Suprapubic skin (tissue), 4 donors: ENCODE measurements around the gene PRRT3. TPM values are rescaled to one million over a fixed set of nuclear protein-coding genes. Genes with fewer than 3 reads are reported as not detected.

Experiments used
- DNase-seq, 2 donors: peaks; one replicate each; pipeline ENCODE4 v3.0.0-alpha.2; 2019; ENCODE audit warnings: low spot score in 2 of 2
- H3K27ac ChIP-seq: fragments of 200-600 bp; sonication (generic); one replicate; pipeline ENCODE4 v1.5.1; 2019
- H3K27me3 ChIP-seq: fragments of 200-600 bp; sonication (generic); one replicate; pipeline ENCODE4 v1.5.1; 2019
- H3K36me3 ChIP-seq: fragments of 200-600 bp; sonication (generic); one replicate; pipeline ENCODE4 v1.5.1; 2019
- H3K4me1 ChIP-seq: fragments of 200-600 bp; sonication (generic); one replicate; pipeline ENCODE4 v1.5.1; 2019
- H3K4me3 ChIP-seq: fragments of 200-600 bp; sonication (generic); one replicate; pipeline ENCODE4 v1.5.1; 2019; ENCODE audit warnings: mild to moderate bottlenecking
- H3K9me3 ChIP-seq: fragments of 200-600 bp; sonication (generic); one replicate; pipeline ENCODE4 v1.5.1; 2019
- CTCF ChIP-seq, 2 donors: fragments of 200-600 bp in 1 of 2; fragments of 450-650 bp in 1 of 2; sonication (generic) in 1 of 2; IDR thresholded peaks; one replicate each; pipeline ENCODE4 v1.5.1; 2016 to 2019; ENCODE audit warnings: antibody characterized with exemption in 2 of 2, mild to moderate bottlenecking in 1 of 2, moderate library complexity in 1 of 2
- EP300 ChIP-seq: sonication (generic); formaldehyde crosslinking; IDR thresholded peaks from one replicate; pipeline ENCODE4 v1.6.1; 2017; ENCODE audit warnings: antibody characterized with exemption
- POLR2A ChIP-seq, 2 donors: fragments of 450-650 bp; IDR thresholded peaks; one replicate each; pipeline ENCODE4 v1.6.1; 2017; ENCODE audit warnings: antibody characterized with exemption in 2 of 2, mild to moderate bottlenecking in 2 of 2, moderate library complexity in 2 of 2
- POLR2AphosphoS5 ChIP-seq, 3 donors: sonication (generic); formaldehyde crosslinking; IDR thresholded peaks; one replicate each; pipeline ENCODE4 v1.6.1; 2017; ENCODE audit warnings: antibody characterized with exemption in 3 of 3
- WGBS: methylation state at CpG from one replicate; pipeline ENCODE4 v1.1.5; 2018; 5-methylcytosine and 5-hydroxymethylcytosine counted together
- total RNA-seq, 4 donors: library from RNA; depleted of rRNA; stranded (reverse); fragments of >200 nt; gene quantifications; one replicate each; pipeline ENCODE4 v1.1.0, GENCODE V29; 2016

Gene PRRT3
- total RNA-seq, 4 donors from 2014 or later, result 2.5 to 6.1 (median 3.0) TPM

DNA sequence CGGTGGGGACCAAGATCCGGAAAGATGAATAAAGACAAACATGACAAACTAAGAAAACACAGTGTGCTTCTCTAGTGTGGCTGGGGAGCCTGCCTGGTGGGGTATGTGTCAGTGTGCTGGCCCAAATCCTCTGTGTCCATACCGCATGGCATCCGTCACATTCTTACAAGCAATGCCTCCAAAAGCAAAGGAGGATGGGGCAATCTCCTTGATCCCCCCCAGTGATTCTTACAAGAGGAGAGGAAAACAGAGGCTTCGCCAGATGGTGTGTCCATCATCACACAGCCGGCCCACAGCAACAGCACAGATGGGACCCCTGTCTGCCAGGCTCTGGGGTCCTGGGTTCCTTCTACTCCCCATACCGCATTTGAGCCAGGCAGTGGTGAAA, 35.9 kb downstream of the PRRT3 start:
- Histone ChIP-seq H3K9me3 (no peaks in the 10 kb centered on the region), H3K4me1 (peaks cover 63% of the 10 kb centered on the region), H3K27me3 (no peaks in the 10 kb centered on the region), H3K4me3 (peak overlapping the region; percentile 62), H3K27ac (peak overlapping the region; percentile 92), H3K36me3 (peaks cover 4% of the 10 kb centered on the region)
- no peak for DNase-seq
- 27% methylated on average over 5 of the region's 7 CpGs for WGBS
- no peak for TF ChIP-seq POLR2AphosphoS5 (IDR thresholded peaks at IDR 0.05)
- TF ChIP-seq POLR2A (IDR thresholded peaks at IDR 0.05), result no peak
- TF ChIP-seq EP300, result no peak
- no peak for TF ChIP-seq CTCF (IDR thresholded peaks at IDR 0.05)

GRCh38 chr3:9915254-9916141, 36.7 kb downstream of the PRRT3 start:
- peaks cover 12% of the 10 kb centered on the region for H3K36me3 ChIP-seq
- TF ChIP-seq EP300 (no peak), POLR2AphosphoS5 (IDR thresholded peaks at IDR 0.05) (no peak), CTCF (IDR thresholded peaks at IDR 0.05) (peak in 1 of 2 donors; percentile 42), POLR2A (IDR thresholded peaks at IDR 0.05) (no peak)
- DNase-seq, result peak; percentile 83 to 88
- H3K9me3 ChIP-seq, result no peaks in the 10 kb centered on the region
- WGBS, result 23% methylated on average over 23 of the region's 99 CpGs
- H3K27ac ChIP-seq, result peak overlapping the region; percentile 92
- peak overlapping the region; percentile 62 for H3K4me3 ChIP-seq
- no peaks in the 10 kb centered on the region for H3K27me3 ChIP-seq
- H3K4me1 ChIP-seq, result peaks cover 63% of the 10 kb centered on the region

- Histone ChIP-seq H3K4me3 (peak overlapping the region; percentile 62), H3K36me3 (peaks cover 17% of the 10 kb centered on the region), H3K9me3 (no peaks in the 10 kb centered on the region), H3K27ac (peak overlapping the region; percentile 92), H3K4me1 (peaks cover 63% of the 10 kb centered on the region), H3K27me3 (no peaks in the 10 kb centered on the region)
- WGBS, result 34% methylated on average over 6 of the region's 15 CpGs
- no peak for DNase-seq
- TF ChIP-seq POLR2AphosphoS5 (IDR thresholded peaks at IDR 0.05) (no peak), CTCF (IDR thresholded peaks at IDR 0.05) (no peak), EP300 (no peak), POLR2A (IDR thresholded peaks at IDR 0.05) (no peak)
These were observed 37.5 kb downstream of the PRRT3 start for GRCh38 chr3:9914559-9915253.

GRCh38 chr3:9914011-9914410, 38.2 kb downstream of the PRRT3 start:
- no peaks in the 10 kb centered on the region for H3K27me3 ChIP-seq
- H3K36me3 ChIP-seq, result peaks cover 22% of the 10 kb centered on the region
- no CpG with 5 or more reads among the region's 1 CpG for WGBS
- peaks cover 63% of the 10 kb centered on the region for H3K4me1 ChIP-seq
- DNase-seq, result no peak
- peak overlapping the region; percentile 92 for H3K27ac ChIP-seq
- H3K9me3 ChIP-seq, result no peaks in the 10 kb centered on the region
- H3K4me3 ChIP-seq, result no peak overlapping the region
- TF ChIP-seq CTCF (IDR thresholded peaks at IDR 0.05), result no peak
- no peak for TF ChIP-seq EP300
- no peak for TF ChIP-seq POLR2AphosphoS5 (IDR thresholded peaks at IDR 0.05)

DNA sequence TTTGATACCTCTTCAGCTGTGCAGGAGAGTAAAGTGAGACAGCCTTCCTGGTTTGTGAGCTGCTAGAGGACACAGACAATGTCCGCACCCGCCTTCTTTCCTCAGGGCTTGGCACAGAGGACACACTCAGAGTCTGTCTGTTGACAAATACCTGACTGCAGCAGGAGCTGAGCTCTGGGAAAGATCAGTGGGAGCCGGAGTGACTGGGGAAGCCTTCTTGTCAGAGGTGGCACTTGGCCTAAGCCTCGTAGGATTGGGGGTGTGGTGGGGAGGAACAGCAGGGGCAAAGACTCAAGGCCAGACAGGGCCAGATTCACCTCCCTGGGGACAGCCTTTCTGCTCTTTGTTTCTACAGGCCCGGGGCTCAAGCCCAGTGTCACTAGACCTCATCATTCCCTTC, 38.6 kb downstream of the PRRT3 start:
- Histone ChIP-seq H3K4me1 (peaks cover 66% of the 10 kb centered on the region), H3K36me3 (peaks cover 26% of the 10 kb centered on the region), H3K9me3 (no peaks in the 10 kb centered on the region), H3K4me3 (no peak overlapping the region), H3K27ac (peak overlapping the region; percentile 92), H3K27me3 (no peaks in the 10 kb centered on the region)
- TF ChIP-seq EP300, result no peak
- no peak for TF ChIP-seq CTCF (IDR thresholded peaks at IDR 0.05)
- no peak for TF ChIP-seq POLR2A (IDR thresholded peaks at IDR 0.05)
- no peak for TF ChIP-seq POLR2AphosphoS5 (IDR thresholded peaks at IDR 0.05)
- WGBS, result 55% methylated on average over 5 of the region's 5 CpGs
- peak; percentile 75 to 84 for DNase-seq
